ENCODE results near the gene BDKRB2. TPM values are rescaled to one million over a fixed set of nuclear protein-coding genes. Genes with fewer than 3 reads are reported as not detected.

The BDKRB2 gene
- total and polyA plus RNA-seq, 2 of the 8 experiments (the other 6 are each of a cell fraction or from before 2014, with no cell fraction given) = 0.13 to 0.21 TPM

DNA sequence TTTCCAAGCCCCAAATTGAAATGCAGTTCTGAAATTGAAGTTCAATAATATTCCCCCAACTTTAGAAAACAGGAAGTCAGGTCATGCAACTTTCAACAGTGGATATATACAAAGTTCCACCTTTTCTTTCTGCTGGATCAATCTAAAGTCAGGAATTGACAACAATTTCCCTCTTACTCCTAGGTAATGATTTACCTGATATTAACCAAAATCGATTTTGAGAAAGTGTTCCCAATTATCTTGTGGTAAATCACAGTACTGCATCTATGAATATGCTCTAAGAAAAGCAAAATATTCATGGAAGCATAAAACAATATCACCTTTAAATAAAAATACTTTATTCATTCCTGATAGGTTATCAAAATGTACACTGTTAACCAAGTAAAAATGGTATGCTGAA, 79.8 kb downstream of the BDKRB2 start:
- Histone ChIP-seq H3K23ac (ENCODE audit: insufficient read length) (no peak overlapping the region), H3K4ac (replicated peaks; ENCODE audit: insufficient read length, low read depth, low read length) (no peak overlapping the region), H3K18ac (ENCODE audit: extremely low read depth, low read length) (no peak overlapping the region), H2BK120ac (replicated peaks; ENCODE audit: low read depth, low read length) (no peak overlapping the region), H3K56ac (replicated peaks; ENCODE audit: insufficient read length, low read depth, low read length) (no peak overlapping the region), H3K79me2 (ENCODE audit: control insufficient read depth in 1 of 2, insufficient read depth in 2 of 2, low read length in 2 of 2) (no peaks in the 10 kb centered on the region), H3K23me2 (ENCODE audit: low read depth, low read length) (no peaks in the 10 kb centered on the region; the same call in 1 of the 2 replicates), H2AK5ac (ENCODE audit: low read depth, low read length) (no peak overlapping the region), H4K8ac (ENCODE audit: extremely low read depth, insufficient read depth, low read length) (no peak overlapping the region), H2BK20ac (ENCODE audit: low read length) (no peak overlapping the region), H3K27me3 (replicated peaks in 1 of 4; ENCODE audit: control insufficient read depth in 3 of 4, extremely low read depth in 1 of 4, insufficient read depth in 3 of 4, low read length in 3 of 4) (no peaks in the 10 kb centered on the region), H4K5ac (ENCODE audit: insufficient read length, low read depth, low read length) (no peak overlapping the region), H3K9ac (replicated peaks in 1 of 4; ENCODE audit: extremely low read depth in 1 of 4, low read depth in 3 of 4, low read length in 3 of 4) (no peak overlapping the region), H4K20me1 (replicated peaks in 1 of 2; ENCODE audit: control insufficient read depth in 1 of 2, insufficient read depth in 2 of 2, low read length in 2 of 2) (no peaks in the 10 kb centered on the region), H3K27ac (ENCODE audit: low read depth, low read length) (no peak overlapping the region), H2BK12ac (ENCODE audit: low read depth, low read length) (no peak overlapping the region), H3K4me3 (ENCODE audit: extremely low read depth in 1 of 4, insufficient read depth in 2 of 4, low read depth in 3 of 4, low read length in 4 of 4) (no peak overlapping the region), H3K4me1 (replicated peaks in 1 of 4; ENCODE audit: control insufficient read depth in 3 of 4, insufficient read depth in 4 of 4, low read length in 3 of 4) (no peaks in the 10 kb centered on the region), H3K36me3 (ENCODE audit: control insufficient read depth in 2 of 4, insufficient read depth in 4 of 4, low read length in 3 of 4) (peaks cover 0 to 8% (median 2%) of the 10 kb centered on the region in 4 experiments; a peak in 4 of 8 replicates), H2BK15ac (ENCODE audit: low read length) (no peak overlapping the region), H3K79me1 (ENCODE audit: low read depth, low read length) (no peaks in the 10 kb centered on the region), H4K91ac (replicated peaks; ENCODE audit: insufficient read length, low read length) (no peak overlapping the region), H2AFZ (ENCODE audit: low read length) (no peak overlapping the region), H3K4me2 (ENCODE audit: insufficient read depth in 1 of 2, low read depth in 2 of 2, low read length in 2 of 2) (no peak overlapping the region), H3K14ac (ENCODE audit: insufficient read length) (no peak overlapping the region), H2BK5ac (ENCODE audit: low read depth, low read length) (no peak overlapping the region), H3K9me3 (ENCODE audit: insufficient read depth in 2 of 2, low read depth in 1 of 2, low read length in 1 of 2) (no peaks in the 10 kb centered on the region)
- TF ChIP-seq SP2 (IDR thresholded peaks at IDR 0.05; ENCODE audit: low read length) (no peak), MAX (IDR thresholded peaks at IDR 0.05) (no peak), SIN3A (conservative IDR thresholded peaks at IDR 0.05 in 1 of 2, IDR thresholded peaks at IDR 0.05 in 1 of 2; ENCODE audit: low read depth in 1 of 2, low read length in 2 of 2) (no peak), ASH2L (IDR thresholded peaks at IDR 0.05; ENCODE audit: low read length) (no peak), SIX5 (IDR thresholded peaks at IDR 0.05; ENCODE audit: low read depth, low read length) (no peak), JUND (IDR thresholded peaks at IDR 0.05; ENCODE audit: low read length) (no peak), EP300 (IDR thresholded peaks at IDR 0.05; ENCODE audit: borderline replicate concordance in 1 of 2, low read depth in 2 of 2, low read length in 2 of 2) (no peak), TBP (IDR thresholded peaks at IDR 0.05; ENCODE audit: low read depth, low read length) (no peak), EGR1 (IDR thresholded peaks at IDR 0.05; ENCODE audit: borderline replicate concordance, low read depth, low read length) (no peak), NRF1 (IDR thresholded peaks at IDR 0.05; ENCODE audit: low read depth, low read length) (no peak)
- TF ChIP-seq, protein P1, sequence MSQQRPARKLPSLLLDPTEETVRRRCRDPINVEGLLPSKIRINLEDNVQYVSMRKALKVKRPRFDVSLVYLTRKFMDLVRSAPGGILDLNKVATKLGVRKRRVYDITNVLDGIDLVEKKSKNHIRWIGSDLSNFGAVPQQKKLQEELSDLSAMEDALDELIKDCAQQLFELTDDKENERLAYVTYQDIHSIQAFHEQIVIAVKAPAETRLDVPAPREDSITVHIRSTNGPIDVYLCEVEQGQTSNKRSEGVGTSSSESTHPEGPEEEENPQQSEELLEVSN (IDR thresholded peaks at IDR 0.05) = no peak
- TF ChIP-seq, protein P2, sequence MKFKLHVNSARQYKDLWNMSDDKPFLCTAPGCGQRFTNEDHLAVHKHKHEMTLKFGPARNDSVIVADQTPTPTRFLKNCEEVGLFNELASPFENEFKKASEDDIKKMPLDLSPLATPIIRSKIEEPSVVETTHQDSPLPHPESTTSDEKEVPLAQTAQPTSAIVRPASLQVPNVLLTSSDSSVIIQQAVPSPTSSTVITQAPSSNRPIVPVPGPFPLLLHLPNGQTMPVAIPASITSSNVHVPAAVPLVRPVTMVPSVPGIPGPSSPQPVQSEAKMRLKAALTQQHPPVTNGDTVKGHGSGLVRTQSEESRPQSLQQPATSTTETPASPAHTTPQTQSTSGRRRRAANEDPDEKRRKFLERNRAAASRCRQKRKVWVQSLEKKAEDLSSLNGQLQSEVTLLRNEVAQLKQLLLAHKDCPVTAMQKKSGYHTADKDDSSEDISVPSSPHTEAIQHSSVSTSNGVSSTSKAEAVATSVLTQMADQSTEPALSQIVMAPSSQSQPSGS (IDR thresholded peaks at IDR 0.05; ENCODE audit: low read length) = no peak
- WGBS, 2 experiments (ENCODE audit: extremely low coverage in 1 of 2, insufficient coverage in 1 of 2, insufficient read length in 1 of 2, insufficient replicate concordance in 2 of 2, low coverage in 1 of 2, low lambda C conversion rate in 2 of 2, missing lambda C conversion rate in 1 of 2) = 69% methylated on average over 1 of the region's 1 CpG; no CpG with 5 or more reads in 1 of the 2 experiments
- POLR2A ChIA-PET (ENCODE audit: partially characterized antibody) = no interaction called here
- CTCF ChIA-PET (ENCODE audit: partially characterized antibody) = interaction anchor here (3.2 kb wide), 1 partner anchor 8 kb away, joined by 18 read pairs; no protein-coding TSS in a partner anchor
- no peak for FAIRE-seq
- DNase-seq (ENCODE audit: low read depth in 1 of 2, low spot score in 2 of 2) = no peak

Data from H1 (cell line).